H9 (cell line): ENCODE measurements around the gene HS3ST6. TPM values are rescaled to one million over a fixed set of nuclear protein-coding genes. Genes with fewer than 3 reads are reported as not detected.

Source experiments
- DNase-seq: peaks from one replicate; pipeline ENCODE4 v3.0.0-alpha.2; 2017
- H2AFZ ChIP-seq: one replicate; pipeline ENCODE4 v1.6.1; 2013; ENCODE audit warnings: mild to moderate bottlenecking, low read length, control low read depth, moderate library complexity
- H2AK5ac ChIP-seq: 2 replicates; pipeline ENCODE4 v1.6.1; 2013; ENCODE audit warnings: low read length, control low read depth, mixed read lengths; ENCODE audit not compliant: insufficient read length
- H2BK120ac ChIP-seq: one replicate; pipeline ENCODE4 v1.6.1; 2013; ENCODE audit warnings: low read depth, mild to moderate bottlenecking, low read length, control low read depth, inconsistent platforms; ENCODE audit not compliant: poor library complexity, severe bottlenecking
- H2BK12ac ChIP-seq: 2 replicates; pipeline ENCODE4 v1.6.1; 2013; ENCODE audit warnings: low read length, control low read depth, mixed read lengths, low read depth; ENCODE audit not compliant: insufficient read length
- H2BK15ac ChIP-seq: 2 replicates; pipeline ENCODE4 v1.6.1; 2013; ENCODE audit warnings: low read depth, low read length, control low read depth
- H2BK20ac ChIP-seq: one replicate; pipeline ENCODE4 v1.6.1; 2013; ENCODE audit warnings: low read depth, mild to moderate bottlenecking, low read length, control low read depth, inconsistent platforms; ENCODE audit not compliant: poor library complexity, severe bottlenecking
- H2BK5ac ChIP-seq: 2 replicates; pipeline ENCODE4 v1.6.1; 2013; ENCODE audit warnings: low read length, control low read depth, mixed read lengths; ENCODE audit not compliant: insufficient read length
- H3K14ac ChIP-seq: 2 replicates; pipeline ENCODE4 v1.6.1; 2013; ENCODE audit warnings: low read length, control low read depth; ENCODE audit not compliant: insufficient read depth
- H3K18ac ChIP-seq: 2 replicates; pipeline ENCODE4 v1.6.1; 2013; ENCODE audit warnings: low read depth, mild to moderate bottlenecking, mixed read lengths, low read length, control low read depth; ENCODE audit not compliant: insufficient read length
- H3K23ac ChIP-seq: 2 replicates; pipeline ENCODE4 v1.6.1; 2013; ENCODE audit warnings: low read length, control low read depth, mixed read lengths, low read depth; ENCODE audit not compliant: insufficient read length
- H3K23me2 ChIP-seq: 2 replicates; pipeline ENCODE4 v1.6.1; 2013; ENCODE audit warnings: low read depth, mild to moderate bottlenecking, mixed read lengths, low read length, control low read depth; ENCODE audit not compliant: insufficient read length, poor library complexity, severe bottlenecking
- H3K27ac ChIP-seq: 2 replicates; pipeline ENCODE4 v1.5.1; 2013; ENCODE audit warnings: low read length, control low read depth, mixed read lengths, low read depth; ENCODE audit not compliant: insufficient read length
- H3K27me3 ChIP-seq: 2 replicates; pipeline ENCODE4 v1.6.1; 2013; ENCODE audit warnings: low read length, control low read depth, inconsistent platforms; ENCODE audit not compliant: insufficient read depth
- H3K4ac ChIP-seq: 2 replicates; pipeline ENCODE4 v1.6.1; 2013; ENCODE audit warnings: low read depth, mild to moderate bottlenecking, control low read depth, inconsistent platforms, low read length, moderate library complexity
- H3K4me1 ChIP-seq: 2 replicates; pipeline ENCODE4 v1.6.1; 2013; ENCODE audit warnings: low read length, control low read depth, inconsistent platforms; ENCODE audit not compliant: insufficient read depth
- H3K4me2 ChIP-seq: 2 replicates; pipeline ENCODE4 v1.6.1; 2013; ENCODE audit warnings: low read length, control low read depth, mixed read lengths; ENCODE audit not compliant: insufficient read length, insufficient read depth
- H3K56ac ChIP-seq: 2 replicates; pipeline ENCODE4 v1.6.1; 2013; ENCODE audit warnings: low read depth, mild to moderate bottlenecking, mixed read lengths, low read length, control low read depth; ENCODE audit not compliant: insufficient read length
- H3K79me1 ChIP-seq: 2 replicates; pipeline ENCODE4 v1.6.1; 2013; ENCODE audit warnings: low read depth, mild to moderate bottlenecking, moderate library complexity, low read length, control low read depth, inconsistent platforms; ENCODE audit not compliant: insufficient read depth, poor library complexity, severe bottlenecking
- H3K79me2 ChIP-seq: 2 replicates; pipeline ENCODE4 v1.6.1; 2013; ENCODE audit warnings: low read length, control low read depth, inconsistent platforms; ENCODE audit not compliant: insufficient read depth
- H3K9ac ChIP-seq: 2 replicates; pipeline ENCODE4 v1.6.1; 2013; ENCODE audit warnings: low read length, control low read depth, mixed read lengths; ENCODE audit not compliant: insufficient read length; ENCODE audit errors: extremely low read depth
- H3K9me3 ChIP-seq: one replicate; pipeline ENCODE4 v1.6.1; 2013; ENCODE audit warnings: low read depth, low read length, inconsistent platforms; ENCODE audit not compliant: control insufficient read depth
- H3T11ph ChIP-seq: one replicate; pipeline ENCODE4 v1.6.1; 2013; ENCODE audit warnings: mild to moderate bottlenecking, low read length, control low read depth, inconsistent platforms
- H4K20me1 ChIP-seq: one replicate; pipeline ENCODE4 v1.6.1; 2013; ENCODE audit not compliant: control insufficient read depth, insufficient read length, insufficient read depth
- H4K5ac ChIP-seq: 2 replicates; pipeline ENCODE4 v1.6.1; 2013; ENCODE audit warnings: low read depth, mild to moderate bottlenecking, mixed read lengths, low read length, control low read depth; ENCODE audit not compliant: insufficient read length
- H4K8ac ChIP-seq: replicated peaks from 2 replicates; pipeline ENCODE4 v1.6.1; 2013; ENCODE audit warnings: low read length, control low read depth, mixed read lengths, low read depth; ENCODE audit not compliant: insufficient read length
- H4K91ac ChIP-seq: 2 replicates; pipeline ENCODE4 v1.6.1; 2013; ENCODE audit warnings: low read depth, mild to moderate bottlenecking, moderate library complexity, mixed read lengths, low read length, control low read depth; ENCODE audit not compliant: insufficient read length
- H3K27ac Mint-ChIP-seq, 3 experiments: 2 replicates in 2 of 3; 3 replicates in 1 of 3; pipeline ENCODE4 v1.8.0; 2020 to 2021; ENCODE audit warnings: mixed read lengths in 3 of 3, mild to moderate bottlenecking in 1 of 3, moderate library complexity in 1 of 3
- H3K27me3 Mint-ChIP-seq: 2 replicates; pipeline ENCODE4 v1.8.0; 2021; ENCODE audit warnings: low read depth, mild to moderate bottlenecking, moderate library complexity, mixed read lengths
- H3K36me3 Mint-ChIP-seq, 3 experiments: 2 replicates in 2 of 3; 3 replicates in 1 of 3; pipeline ENCODE4 v1.8.0; 2020 to 2021; ENCODE audit warnings: low read depth in 3 of 3, mixed read lengths in 3 of 3; ENCODE audit not compliant: insufficient read depth in 1 of 3
- H3K4me1 Mint-ChIP-seq, 2 experiments: 2 replicates each; pipeline ENCODE4 v1.8.0; 2020; ENCODE audit warnings: mixed read lengths in 2 of 2
- H3K4me3 Mint-ChIP-seq, 2 experiments: 2 replicates in 1 of 2; 3 replicates in 1 of 2; pipeline ENCODE4 v1.8.0; 2020 to 2021; ENCODE audit warnings: mild to moderate bottlenecking in 2 of 2, mixed read lengths in 2 of 2, moderate library complexity in 1 of 2
- H3K9me3 Mint-ChIP-seq, 2 experiments: 2 replicates in 1 of 2; 3 replicates in 1 of 2; pipeline ENCODE4 v1.8.0; 2020; ENCODE audit warnings: mild to moderate bottlenecking in 2 of 2, mixed read lengths in 2 of 2, moderate library complexity in 1 of 2
- CTCF ChIP-seq: fragments of 200-600 bp; sonication (generic); conservative IDR thresholded peaks from 3 replicates; pipeline ENCODE4 v1.8.0; 2021; ENCODE audit warnings: antibody characterized with exemption, mild to moderate bottlenecking
- WGBS: extraction: QIAGEN DNeasy Blood & Tissue Kit; methylation state at CpG from one replicate; pipeline ENCODE4 v1.1.7; 2013; ENCODE audit warnings: missing lambda C conversion rate, low lambda C conversion rate, mixed read lengths; ENCODE audit not compliant: insufficient read length; ENCODE audit errors: extremely low coverage; 5-methylcytosine and 5-hydroxymethylcytosine counted together
- total RNA-seq: library from RNA; stranded (reverse); gene quantifications from 2 replicates; pipeline ENCODE4 v1.2.1, GENCODE V29; 2021

The HS3ST6 gene
- total RNA-seq, 1 experiment from 2014 or later, result not detected

DNA sequence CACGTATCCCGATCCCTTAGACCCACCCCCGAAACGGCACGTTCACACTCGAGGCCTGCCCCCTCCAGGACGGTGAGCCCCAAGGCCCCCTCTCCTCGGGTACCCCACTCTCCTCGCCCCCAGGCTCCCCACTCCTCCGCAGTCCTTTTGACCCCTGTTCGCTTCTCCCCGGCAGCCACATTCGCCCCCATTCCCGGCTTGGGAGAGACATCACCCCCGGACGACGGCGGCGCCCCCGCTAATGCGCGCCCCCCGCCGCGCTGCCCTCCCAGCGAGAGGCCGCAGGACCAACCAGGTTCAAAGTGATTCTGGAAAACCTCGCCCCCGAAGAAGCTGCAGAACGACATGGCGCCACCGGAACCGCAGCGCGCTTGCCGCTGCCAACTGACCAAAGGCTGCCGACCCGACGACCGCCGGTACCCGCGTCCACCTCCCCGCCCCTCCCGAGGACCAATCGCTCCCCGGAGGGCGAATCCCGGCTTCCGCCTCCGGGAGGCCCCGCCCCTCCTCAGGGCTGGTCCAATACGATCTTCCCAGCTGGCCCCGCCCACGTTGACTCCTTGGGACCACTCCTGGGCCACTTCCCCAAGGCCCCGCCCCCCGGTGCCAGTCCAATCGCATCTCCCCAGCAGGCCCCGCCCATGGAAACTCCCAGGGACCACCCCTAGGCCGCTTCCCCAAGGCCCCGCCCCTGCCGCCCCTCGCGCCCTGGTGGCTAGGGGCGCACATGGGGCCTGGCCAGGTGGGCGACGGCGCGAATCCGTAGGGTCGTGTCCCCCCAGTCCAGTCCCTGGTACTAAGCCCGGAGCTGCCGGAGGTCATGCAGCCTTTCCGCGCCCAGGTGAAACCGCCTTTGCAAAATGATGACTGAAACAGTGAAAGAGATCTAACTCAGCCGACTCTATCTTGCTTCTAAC lies 24.9 kb upstream of the HS3ST6 start, which contains the start of gene MSRB1:
Gene MSRB1 (minus strand): TSS at position 390 of the 917 bp plus-strand sequence. CDS start 43 bp downstream, at position 347.
- H3K9ac ChIP-seq, result peak within 1 kb of the TSS; percentile 50
- H4K20me1 ChIP-seq, result no peaks in the 10 kb centered on the region
- H3T11ph ChIP-seq, result no peak within 1 kb of the TSS
- H3K4me2 ChIP-seq, result peak within 1 kb of the TSS; percentile 70
- H3K27ac ChIP-seq, result no peak within 1 kb of the TSS
- no peak within 1 kb of the TSS for H2AK5ac ChIP-seq
- Mint-ChIP-seq H3K4me3 (peak within 1 kb of the TSS; percentile 88 to 93), H3K36me3 (peaks cover 8 to 19% (median 14%) of the 10 kb centered on the region in 3 experiments; a peak in 6 of 7 replicates), H3K4me1 (peaks cover 15 to 23% of the 10 kb centered on the region in 2 experiments), H3K27ac (peak within 1 kb of the TSS in 2 of 3 experiments; percentile 85 to 88; a peak in 1 of 7 replicates), H3K9me3 (no peaks in the 10 kb centered on the region), H3K27me3 (no peaks in the 10 kb centered on the region; the same call in 1 of the 2 replicates)
- H3K23me2 ChIP-seq, result peaks cover 7% of the 10 kb centered on the region
- H2BK5ac ChIP-seq, result no peak within 1 kb of the TSS
- H2BK120ac ChIP-seq, result no peak within 1 kb of the TSS
- peaks cover 4% of the 10 kb centered on the region; the same call in 1 of the 2 replicates for H3K4me1 ChIP-seq
- no peak within 1 kb of the TSS for H3K56ac ChIP-seq
- H4K5ac ChIP-seq, result no peak within 1 kb of the TSS
- no peaks in the 10 kb centered on the region for H3K79me1 ChIP-seq
- TF ChIP-seq CTCF, result peak; percentile 10; the same call in 1 of the 3 replicates
- H4K8ac ChIP-seq, result no peak within 1 kb of the TSS
- no peak within 1 kb of the TSS for H4K91ac ChIP-seq
- no peak within 1 kb of the TSS for H2BK15ac ChIP-seq
- H2BK20ac ChIP-seq, result no peak within 1 kb of the TSS
- H3K14ac ChIP-seq, result peak within 1 kb of the TSS; percentile 42
- DNase-seq, result peak; percentile 100
- H2AFZ ChIP-seq, result no peak within 1 kb of the TSS
- no peak within 1 kb of the TSS; the same call in 1 of the 2 replicates for H3K4ac ChIP-seq
- H3K79me2 ChIP-seq, result no peaks in the 10 kb centered on the region
- peak within 1 kb of the TSS; percentile 81 for H3K18ac ChIP-seq
- no peak within 1 kb of the TSS for H2BK12ac ChIP-seq
- H3K9me3 ChIP-seq, result no peaks in the 10 kb centered on the region
- no peaks in the 10 kb centered on the region for H3K27me3 ChIP-seq
- no peak within 1 kb of the TSS for H3K23ac ChIP-seq
- no CpG with 5 or more reads among the region's 77 CpGs for WGBS
